SK-N-SH (cell line): ENCODE results near the gene PPY.

ENCODE experiments used
- CTCF ChIP-seq: fragments of 200-600 bp; sonication (generic); IDR thresholded peaks from 2 replicates; pipeline ENCODE4 v1.6.1; 2017; ENCODE audit warnings: antibody characterized with exemption, mild to moderate bottlenecking, moderate library complexity
- MAX ChIP-seq: IDR thresholded peaks from 2 replicates; pipeline ENCODE4 v1.4.0; 2012; ENCODE audit warnings: low read depth
- MEF2A ChIP-seq: IDR thresholded peaks from 2 replicates; pipeline ENCODE4 v1.4.0; 2012; ENCODE audit warnings: low read depth, borderline replicate concordance
- POLR2AphosphoS5 ChIP-seq: IDR thresholded peaks from 2 replicates; pipeline ENCODE4 v1.6.1; 2012; ENCODE audit warnings: low read depth, low read length
- RAD21 ChIP-seq: IDR thresholded peaks from 2 replicates; pipeline ENCODE4 v1.6.1; 2012; ENCODE audit warnings: mild to moderate bottlenecking, low read length

DNA sequence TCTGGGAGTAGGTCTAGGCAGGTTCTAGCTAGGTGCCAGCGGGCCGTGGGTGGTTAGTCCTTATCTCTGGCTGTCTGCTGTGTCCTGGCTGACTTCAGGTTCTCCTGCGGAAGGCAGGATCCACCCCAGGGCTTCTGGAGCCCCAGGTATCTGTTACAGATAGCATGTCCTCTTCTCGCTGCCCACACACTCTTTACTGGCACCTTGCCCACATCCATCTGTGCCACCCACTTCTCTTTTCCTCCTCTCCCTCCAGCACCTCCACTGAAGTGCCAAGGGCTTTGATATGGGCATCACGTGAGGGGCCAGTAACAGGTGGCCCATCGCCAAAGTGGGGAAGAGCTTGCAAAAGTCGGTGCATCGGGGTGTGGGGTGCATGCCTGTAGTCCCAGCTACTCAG lies 30.4 kb downstream of the PPY start:
- TF ChIP-seq POLR2AphosphoS5 (no peak), MAX (no peak), RAD21 (no peak), CTCF (no peak), MEF2A (no peak)
